LNCaP clone FGC (cell line): ENCODE results near the gene CXCL5.

Source experiments
- DNase-seq: peaks from one replicate; pipeline ENCODE4 v3.0.0-alpha.2; 2011; ENCODE audit warnings: low read depth
- H3K4me3 ChIP-seq: 2 replicates; pipeline ENCODE4 v1.5.1; 2011; ENCODE audit warnings: mild to moderate bottlenecking, low read depth, low read length, control low read depth
- TF ChIP-seq, protein P1 (sequence below): IDR thresholded peaks from 2 replicates; pipeline ENCODE4 v1.5.1; 2012; ENCODE audit warnings: mild to moderate bottlenecking; ENCODE audit not compliant: control insufficient read depth, insufficient read depth; ENCODE audit errors: extremely low read depth

CXCL5 gene

DNA sequence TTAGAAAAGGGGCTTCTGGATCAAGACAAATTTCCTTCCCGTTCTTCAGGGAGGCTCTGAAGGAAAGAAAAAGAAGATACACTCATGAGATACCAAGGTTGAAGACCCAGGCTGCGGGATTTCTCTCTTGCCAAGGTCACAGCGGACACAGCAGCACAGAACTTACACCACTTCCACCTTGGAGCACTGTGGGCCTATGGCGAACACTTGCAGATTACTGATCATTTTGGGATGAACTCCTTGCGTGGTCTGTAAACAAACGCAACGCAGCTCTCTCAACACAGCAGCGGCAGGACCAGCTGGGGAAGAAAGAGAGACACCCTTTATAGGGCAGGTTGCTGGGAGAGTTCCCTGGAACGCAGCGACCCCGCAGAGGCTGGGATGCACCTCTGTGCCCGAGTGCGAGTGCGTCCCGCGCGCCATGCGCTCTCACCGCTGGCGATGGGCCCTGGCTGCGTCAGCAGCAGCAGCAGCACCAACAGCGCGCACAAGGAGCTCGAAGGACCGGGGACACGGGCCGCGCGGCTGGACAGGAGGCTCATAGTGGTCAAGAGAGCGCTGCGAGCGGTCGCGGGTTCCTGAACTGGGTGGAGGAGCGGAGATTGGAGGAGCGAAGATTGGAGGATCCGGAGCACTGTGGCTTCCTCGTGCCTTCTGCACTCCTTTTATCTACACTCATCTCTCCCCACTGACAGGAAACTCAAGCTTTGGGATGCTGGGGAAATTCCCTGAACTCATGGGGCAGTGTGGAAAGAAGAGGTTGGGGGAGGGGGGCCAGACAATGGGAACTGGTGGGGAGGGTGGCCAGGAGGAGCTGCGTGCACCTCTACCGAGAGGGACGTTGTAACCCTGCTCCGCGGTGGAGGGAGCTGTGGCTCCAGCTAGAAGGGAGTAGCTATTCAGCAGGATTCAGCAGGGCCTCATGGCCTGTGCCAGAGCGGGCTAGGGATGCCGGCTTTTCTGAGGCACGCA, at the start of gene CXCL5:
TSS of gene CXCL5 (minus strand) at position 638 of the 972 bp plus-strand sequence. CDS start at position 542, 96 bp downstream.
- DNase-seq: no peak
- H3K4me3 ChIP-seq: no peak within 1 kb of the TSS
- TF ChIP-seq, protein P1, sequence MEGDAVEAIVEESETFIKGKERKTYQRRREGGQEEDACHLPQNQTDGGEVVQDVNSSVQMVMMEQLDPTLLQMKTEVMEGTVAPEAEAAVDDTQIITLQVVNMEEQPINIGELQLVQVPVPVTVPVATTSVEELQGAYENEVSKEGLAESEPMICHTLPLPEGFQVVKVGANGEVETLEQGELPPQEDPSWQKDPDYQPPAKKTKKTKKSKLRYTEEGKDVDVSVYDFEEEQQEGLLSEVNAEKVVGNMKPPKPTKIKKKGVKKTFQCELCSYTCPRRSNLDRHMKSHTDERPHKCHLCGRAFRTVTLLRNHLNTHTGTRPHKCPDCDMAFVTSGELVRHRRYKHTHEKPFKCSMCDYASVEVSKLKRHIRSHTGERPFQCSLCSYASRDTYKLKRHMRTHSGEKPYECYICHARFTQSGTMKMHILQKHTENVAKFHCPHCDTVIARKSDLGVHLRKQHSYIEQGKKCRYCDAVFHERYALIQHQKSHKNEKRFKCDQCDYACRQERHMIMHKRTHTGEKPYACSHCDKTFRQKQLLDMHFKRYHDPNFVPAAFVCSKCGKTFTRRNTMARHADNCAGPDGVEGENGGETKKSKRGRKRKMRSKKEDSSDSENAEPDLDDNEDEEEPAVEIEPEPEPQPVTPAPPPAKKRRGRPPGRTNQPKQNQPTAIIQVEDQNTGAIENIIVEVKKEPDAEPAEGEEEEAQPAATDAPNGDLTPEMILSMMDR: no peak

DNA sequence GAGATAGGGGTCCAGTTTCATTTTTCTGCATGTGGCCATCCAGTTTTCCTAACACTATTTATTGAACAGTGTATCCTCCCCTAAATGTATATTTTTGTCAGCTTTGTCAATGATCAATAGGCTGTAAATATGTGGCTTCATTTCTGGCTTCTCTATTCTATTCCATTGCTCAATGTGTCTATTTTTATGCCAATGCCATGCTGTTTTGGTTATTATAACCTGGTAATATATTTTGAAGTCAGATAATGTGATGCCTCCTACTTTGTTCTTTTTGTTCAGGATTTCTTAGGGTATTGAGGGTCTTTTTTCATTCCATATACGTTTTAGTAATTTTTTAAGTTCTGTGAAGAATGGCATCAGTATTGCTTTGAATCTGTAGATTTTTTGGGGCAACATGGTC, 48.7 kb upstream of the CXCL5 start:
- DNase-seq: no peak
- H3K4me3 ChIP-seq: no peak overlapping the region
- TF ChIP-seq, protein P1: no peak

DNA sequence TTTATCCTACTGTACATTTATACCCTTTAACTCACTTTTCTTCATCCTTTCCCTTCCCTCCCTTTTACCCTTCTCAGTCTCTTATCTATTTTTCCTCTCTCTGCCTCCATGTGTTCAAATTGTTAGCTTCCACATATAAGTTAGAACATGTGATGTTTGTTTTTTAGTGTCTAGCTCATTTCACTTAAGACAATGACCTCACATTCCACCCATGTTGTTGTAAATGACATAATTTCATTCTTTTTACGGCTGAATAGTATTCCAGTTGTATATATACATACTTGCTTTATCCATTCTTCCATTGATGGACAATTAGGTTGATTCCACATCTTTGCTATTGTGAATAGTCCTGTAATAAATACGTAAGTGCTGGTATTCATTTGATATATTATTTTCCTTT, 47.3 kb upstream of the CXCL5 start:
- TF ChIP-seq, protein P1: no peak
- DNase-seq: no peak
- no peak overlapping the region for H3K4me3 ChIP-seq

DNA sequence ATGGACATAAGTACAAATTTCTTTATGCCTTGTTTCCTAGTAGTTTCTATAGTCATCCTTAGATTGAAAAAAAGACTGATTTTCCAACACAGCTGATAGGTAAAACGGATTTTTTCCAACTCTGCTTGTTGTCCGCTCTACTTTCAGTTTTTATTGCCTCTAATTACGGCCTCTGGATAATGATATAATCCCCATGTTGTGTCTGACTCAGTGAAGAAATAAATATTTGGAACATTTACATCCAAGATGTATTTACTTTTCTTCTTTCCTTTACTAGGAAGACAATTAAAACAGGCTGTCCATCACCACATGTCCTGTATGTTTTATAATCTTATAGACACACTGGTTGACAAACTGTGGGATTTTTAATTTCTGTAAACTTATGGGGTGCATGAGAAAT, 46.8 kb upstream of the CXCL5 start:
- no peak for DNase-seq
- no peak overlapping the region for H3K4me3 ChIP-seq
- TF ChIP-seq, protein P1: no peak

DNA sequence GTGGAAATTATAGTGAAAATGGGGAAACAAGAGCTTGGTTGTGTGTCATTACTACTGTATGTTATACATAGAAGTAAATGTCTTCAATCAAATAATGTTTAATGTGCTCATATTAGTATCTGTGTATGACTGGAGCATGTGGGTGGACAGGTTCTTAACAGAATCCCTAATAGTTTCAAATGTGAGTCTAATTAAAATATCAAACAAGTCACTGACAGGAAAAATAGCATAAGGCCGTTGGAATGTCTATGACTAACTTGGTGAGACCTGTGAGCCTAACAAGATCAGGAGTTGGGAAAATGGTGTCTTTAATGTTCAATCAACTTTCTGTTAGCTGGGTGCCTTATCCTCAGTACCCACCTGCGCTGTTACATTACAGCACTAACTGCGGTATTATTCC, 46.2 kb upstream of the CXCL5 start:
- TF ChIP-seq, protein P1: no peak
- no peak for DNase-seq
- H3K4me3 ChIP-seq: no peak overlapping the region

DNA sequence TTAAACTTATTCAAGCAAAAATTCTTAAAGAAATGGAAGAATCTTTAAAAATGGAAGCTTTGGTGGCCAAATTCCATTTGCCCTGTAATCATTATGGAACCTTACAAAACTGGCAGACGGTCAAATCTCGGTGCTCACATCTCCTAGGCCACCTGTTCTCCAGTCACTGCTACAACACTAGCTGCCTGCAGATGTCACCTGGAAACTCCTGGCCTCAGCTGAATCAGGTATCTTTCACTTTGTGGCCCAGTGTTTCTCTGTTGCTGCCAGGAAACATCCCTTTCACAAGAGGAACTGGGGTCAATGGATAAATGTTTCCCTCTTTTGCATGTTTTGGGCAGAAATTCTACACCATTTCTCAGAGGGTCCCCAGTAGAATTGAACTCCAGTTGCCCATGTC, 44.2 kb upstream of the CXCL5 start:
- DNase-seq: no peak

More for the DNA sequence above, 44.2 kb upstream of the CXCL5 start:
- TF ChIP-seq, protein P1: peak; percentile 35; the same call in 1 of the 2 replicates
- H3K4me3 ChIP-seq: no peak overlapping the region
